Measurements from ENCODE around the gene PCSK6. TPM values are rescaled to one million over a fixed set of nuclear protein-coding genes. Genes with fewer than 3 reads are reported as not detected.

The PCSK6 gene
- total and polyA plus RNA-seq, 2 of the 8 experiments (the other 6 are each of a cell fraction or from before 2014, with no cell fraction given) = 1.9 to 4.0 TPM

- TF ChIP-seq CHD7 (IDR thresholded peaks at IDR 0.05; ENCODE audit: insufficient replicate concordance, low read length) = no peak
- no peak for TF ChIP-seq NRF1 (IDR thresholded peaks at IDR 0.05; ENCODE audit: low read depth, low read length)
Measured at GRCh38 chr15:101410612-101411011, 78.9 kb downstream of the PCSK6 start (continued).

Data from H1 (cell line).